Measurements from ENCODE around the gene NKD2.

Gene NKD2

DNA sequence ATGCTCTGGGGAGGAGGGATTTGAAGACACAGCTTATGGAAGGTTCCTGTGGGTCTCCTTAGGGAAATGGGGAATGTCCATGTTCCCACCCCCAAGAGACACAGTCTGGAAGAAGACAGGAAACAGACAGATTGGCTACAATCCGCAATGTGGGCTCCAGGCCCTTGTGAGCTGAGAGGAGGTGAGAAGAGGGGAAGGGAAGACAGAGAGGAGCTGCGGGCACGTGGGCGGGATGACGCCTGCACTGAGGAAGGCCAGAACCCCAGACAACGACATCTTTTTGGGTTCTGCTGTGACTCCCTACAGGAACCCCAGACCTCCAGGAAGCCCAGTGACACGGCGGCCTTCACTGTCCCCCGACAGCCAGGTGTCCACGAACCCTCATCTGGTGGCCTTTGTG lies 29.9 kb upstream of the NKD2 start:
- DNase-seq (ENCODE audit: low spot score): no peak

- no peak for DNase-seq (ENCODE audit: low spot score)
Measured at GRCh38 chr5:979100-979817, 29.3 kb upstream of the NKD2 start.

DNA sequence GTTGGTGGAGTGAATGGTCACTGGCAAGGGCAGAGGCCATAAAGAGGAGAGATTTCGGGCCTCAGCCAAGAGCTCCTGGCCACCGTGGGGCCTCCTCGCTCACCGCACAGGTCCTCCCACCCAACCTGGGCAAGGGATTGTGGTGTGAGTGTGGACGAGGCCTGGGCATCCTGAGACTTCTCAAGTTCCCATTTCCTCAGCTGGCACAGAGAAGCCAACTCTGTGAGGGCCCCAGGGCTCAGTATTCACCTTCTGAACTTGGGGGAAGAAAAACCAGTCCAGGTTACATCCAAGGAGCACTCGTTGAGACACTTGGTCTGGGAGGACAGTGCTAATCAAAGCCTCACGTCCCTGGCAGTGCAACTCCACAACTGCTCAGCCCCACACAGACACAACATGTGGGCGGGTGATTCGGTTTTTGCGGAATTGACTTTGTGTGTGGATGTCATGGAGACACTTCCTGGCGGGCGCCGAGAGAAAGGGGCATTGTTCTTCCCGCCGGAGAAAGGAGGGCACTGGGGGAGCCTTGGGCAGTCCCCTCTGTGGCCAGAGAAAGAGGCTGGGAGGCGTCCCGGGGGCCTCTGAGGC lies 28.5 kb upstream of the NKD2 start:
- DNase-seq (ENCODE audit: low spot score): peak; percentile 86

DNA sequence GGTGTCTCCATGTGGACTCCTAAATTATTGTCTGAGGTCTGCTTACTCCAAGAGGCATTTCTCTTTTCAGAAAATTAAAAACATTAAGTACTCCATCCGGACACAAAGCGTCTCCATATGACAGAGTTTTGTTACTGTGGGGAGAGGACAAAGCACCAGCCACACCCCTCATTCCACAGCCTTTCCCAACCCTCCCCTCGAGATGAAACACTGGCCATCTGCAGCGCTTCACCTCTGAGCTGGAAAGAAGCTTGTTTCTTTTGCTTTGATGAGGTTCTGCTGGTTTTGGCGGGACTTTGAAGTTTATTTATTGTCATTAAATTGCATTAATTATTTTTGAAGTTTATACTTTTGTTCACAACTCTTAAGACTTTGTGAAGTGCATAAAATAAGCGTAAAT lies 27.6 kb upstream of the NKD2 start:
- no peak for DNase-seq (ENCODE audit: low spot score)

DNA sequence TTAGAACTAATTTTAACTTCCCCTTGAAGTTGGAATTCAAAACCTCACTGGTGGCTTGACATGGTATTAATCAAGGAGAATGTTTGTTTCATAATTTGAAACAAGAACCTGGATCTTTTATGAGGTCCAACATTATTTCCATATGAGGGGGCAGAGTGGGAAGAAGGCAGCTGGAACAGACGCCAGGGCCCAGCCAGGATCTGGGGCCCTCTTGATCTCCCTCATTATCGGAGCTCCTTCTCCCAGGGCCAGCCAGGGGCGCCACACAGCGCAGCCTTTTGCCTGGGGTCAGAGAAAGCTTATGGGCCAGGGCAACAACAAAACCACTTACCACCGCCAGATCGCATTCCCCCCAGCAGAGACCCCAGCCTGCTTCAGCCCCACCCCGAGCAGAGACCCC lies 27.1 kb upstream of the NKD2 start:
- DNase-seq (ENCODE audit: low spot score): no peak

DNA sequence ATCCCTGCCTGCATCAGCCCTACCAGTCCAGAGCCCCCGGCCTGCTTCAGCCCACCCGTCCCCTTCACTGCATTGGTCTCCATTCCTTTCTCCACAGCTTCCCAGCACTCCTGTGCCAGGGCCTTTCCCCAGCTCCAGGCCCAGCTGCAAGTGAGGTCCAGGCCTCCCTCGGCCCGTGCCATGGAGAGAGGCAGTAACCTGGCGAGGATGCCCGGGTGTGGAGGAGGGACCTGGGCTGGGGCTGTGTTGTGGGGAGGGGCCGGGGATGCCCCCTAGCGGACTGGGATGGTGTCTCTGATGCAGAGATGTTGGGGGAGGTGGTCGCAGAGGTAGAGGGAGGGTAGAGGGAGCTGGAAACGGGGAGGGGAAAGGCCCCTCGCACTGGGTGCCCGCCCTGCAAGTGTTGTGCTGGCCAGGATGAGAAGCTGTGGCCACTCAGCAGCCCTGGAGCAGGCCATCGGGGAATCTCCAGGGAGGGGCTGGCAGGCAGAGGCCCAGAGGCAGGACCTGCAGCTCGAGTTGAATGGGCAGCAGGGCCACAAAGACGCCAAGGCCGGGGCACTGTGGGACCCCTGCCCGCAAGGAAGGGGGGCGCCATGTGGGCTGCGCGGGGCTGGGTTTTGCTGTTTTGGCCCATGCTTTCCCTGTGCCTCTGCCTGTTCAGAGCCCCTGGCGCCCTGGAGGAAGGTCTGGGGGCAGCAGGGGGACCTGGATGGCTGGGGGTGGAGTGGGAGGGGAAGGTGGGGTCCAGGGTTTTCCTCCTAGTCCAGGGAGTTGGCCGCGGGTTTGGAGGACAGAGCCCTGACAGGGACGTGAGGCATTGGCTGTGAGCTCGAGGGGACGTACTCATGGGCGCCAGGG lies 26.0 kb upstream of the NKD2 start:
- no peak for DNase-seq (ENCODE audit: low spot score)

GRCh38 chr5:983238-983524 lies 25.4 kb upstream of the NKD2 start:
- DNase-seq (ENCODE audit: low spot score): no peak

- no peak for DNase-seq (ENCODE audit: low spot score)
Measured at GRCh38 chr5:983568-983967, 25.0 kb upstream of the NKD2 start.

DNA sequence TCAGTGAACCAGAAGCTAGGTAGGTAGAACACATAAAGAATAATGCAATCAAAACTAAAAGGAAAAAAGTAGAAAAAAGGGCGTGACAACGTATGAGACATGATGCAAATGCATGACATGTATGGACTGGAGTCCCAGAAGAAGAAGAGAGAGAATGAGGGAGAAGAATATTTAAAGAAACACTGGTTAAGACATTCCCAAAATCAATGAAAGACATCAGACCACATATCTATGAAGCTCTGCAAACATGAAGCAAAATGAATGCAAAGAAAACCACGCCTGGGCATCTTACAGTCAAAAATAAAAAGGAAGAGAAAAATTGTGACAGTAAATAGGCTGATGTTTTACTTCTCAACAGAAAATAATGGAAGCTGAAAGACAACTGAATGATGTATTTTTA lies 23.8 kb upstream of the NKD2 start:
- DNase-seq (ENCODE audit: low spot score): no peak

- no peak for DNase-seq (ENCODE audit: low spot score)
Measured at GRCh38 chr5:987761-988160, 20.8 kb upstream of the NKD2 start.

- DNase-seq (ENCODE audit: low spot score): no peak
Measured at GRCh38 chr5:988322-988721, 20.3 kb upstream of the NKD2 start.

DNA sequence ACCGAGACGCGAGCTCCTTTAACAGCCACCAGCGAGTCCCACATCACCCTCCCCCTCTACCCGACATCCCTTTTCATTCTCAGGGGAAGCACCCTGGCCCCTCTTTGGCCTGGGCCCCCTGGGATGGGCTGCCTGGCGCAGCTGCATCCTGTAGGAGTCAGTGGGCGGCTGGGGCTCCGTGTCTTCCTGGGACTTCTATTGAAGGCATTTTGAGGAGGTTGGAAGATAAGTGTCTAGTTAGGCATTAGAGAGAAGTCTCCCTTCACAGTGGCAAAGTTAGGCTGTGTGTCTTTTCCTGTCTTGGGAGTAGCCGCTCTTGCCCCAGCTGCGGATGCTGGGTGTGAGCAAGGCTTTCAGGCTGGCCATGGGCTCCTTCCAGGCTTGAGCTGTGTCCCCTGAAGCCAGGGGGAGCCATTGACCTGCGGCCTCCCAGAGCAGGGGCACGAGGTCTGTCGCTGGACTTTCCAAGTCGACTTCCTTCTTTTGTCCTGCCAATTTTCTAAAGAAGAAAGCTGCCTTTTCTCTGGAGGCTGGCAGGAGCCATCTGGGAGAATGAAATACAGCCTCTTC lies 18.6 kb upstream of the NKD2 start:
- no peak for DNase-seq (ENCODE audit: low spot score)

- DNase-seq (ENCODE audit: low spot score): no peak
Measured at GRCh38 chr5:991472-992267, 16.9 kb upstream of the NKD2 start.

DNA sequence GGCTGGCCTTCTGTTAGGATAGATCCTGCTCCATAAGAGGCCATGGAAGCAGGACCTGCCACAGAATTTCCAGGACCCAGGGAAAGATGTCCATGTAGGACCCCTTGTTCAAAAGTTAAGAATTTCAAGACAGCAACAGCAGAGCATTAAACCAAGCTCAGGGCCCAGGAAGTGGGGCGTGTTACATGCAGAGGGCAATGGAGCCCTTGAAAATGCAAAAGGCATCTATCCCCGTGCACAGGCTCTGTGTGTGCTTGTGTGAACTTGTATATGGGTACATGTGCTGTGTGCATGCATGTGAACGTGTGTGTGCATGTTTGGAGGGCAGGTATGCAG lies 14.4 kb upstream of the NKD2 start:
- DNase-seq (ENCODE audit: low spot score): no peak

GRCh38 chr5:994821-995220 lies 13.8 kb upstream of the NKD2 start:
- DNase-seq (ENCODE audit: low spot score): no peak

DNA sequence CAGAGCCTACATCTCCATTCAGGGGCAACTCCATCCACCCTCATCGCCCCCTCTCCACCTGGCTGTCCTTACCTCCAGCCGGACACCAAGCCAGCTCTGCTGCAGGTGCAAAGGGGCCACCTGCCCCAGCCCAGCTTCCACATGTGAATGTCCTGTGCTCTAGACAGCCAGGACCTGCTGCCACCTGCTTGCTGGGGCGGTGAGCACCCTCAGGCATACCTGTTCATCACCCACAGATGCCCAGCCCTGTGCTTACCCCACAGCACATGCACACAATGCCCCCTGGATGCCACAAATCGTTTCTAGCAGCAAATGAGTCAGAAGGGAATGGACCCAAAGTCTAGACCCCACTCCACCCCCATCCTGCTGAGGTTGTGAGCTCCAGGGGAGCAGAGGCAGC lies 13.3 kb upstream of the NKD2 start:
- DNase-seq (ENCODE audit: low spot score): no peak

- DNase-seq (ENCODE audit: low spot score): no peak
Measured at GRCh38 chr5:997001-997474, 11.6 kb upstream of the NKD2 start.

DNA sequence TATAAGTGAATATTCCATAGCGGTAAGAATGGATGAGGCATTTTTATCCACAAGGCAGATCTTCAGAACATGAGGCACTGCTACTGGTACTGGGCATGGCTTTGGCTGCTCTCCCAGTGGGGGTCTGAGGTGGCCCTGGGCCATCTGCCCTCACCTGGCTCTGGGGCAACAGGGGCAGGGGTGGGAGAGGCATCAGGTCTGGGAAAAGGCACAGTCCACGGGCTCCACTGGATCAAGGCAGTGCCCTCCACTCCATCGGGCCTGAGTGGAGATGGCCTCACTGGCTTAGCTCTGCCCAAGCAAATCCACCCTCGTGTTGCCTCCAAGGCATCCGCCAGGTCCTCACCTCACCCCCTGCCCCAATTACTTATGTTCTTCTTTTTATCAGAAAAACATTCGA lies 10.9 kb upstream of the NKD2 start:
- no peak for DNase-seq (ENCODE audit: low spot score)

DNA sequence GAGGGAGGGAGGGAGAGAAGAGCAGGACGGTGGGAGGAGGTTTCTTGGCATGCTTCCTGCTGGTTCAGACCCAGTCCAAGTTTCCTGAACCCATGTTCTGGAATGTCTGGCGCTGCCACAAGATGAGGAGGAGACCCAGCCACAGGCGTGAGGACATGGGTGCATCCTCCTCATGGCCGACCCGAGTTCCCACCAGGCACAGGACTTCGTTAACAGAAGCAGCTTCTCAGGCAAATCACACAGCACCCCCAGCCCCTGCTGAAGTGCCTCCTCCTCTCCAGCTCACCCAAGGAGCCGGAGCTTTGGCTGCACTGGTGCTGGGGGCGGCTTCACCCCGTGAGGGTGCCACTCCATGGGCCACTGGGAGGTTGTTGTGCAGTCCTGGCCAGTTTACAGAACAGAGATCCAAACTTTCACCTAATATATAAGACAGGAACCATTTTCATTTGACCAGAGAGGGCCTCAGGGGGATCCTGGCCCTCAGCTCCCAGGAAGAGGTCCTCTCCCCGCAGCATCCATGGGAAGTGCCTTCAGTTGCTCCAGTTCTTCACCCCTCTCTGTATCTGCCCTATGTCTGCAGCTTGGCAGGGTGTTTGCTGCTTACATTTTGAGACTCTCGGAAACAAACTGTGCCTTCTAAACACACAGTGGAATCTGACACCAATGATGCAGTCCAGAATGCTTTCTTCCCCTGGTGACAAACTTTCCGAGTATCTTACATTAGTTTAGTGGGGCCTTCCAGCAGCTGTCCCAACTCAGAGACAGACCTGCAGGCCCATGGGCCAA lies 10.2 kb upstream of the NKD2 start:
- DNase-seq (ENCODE audit: low spot score): no peak

DNA sequence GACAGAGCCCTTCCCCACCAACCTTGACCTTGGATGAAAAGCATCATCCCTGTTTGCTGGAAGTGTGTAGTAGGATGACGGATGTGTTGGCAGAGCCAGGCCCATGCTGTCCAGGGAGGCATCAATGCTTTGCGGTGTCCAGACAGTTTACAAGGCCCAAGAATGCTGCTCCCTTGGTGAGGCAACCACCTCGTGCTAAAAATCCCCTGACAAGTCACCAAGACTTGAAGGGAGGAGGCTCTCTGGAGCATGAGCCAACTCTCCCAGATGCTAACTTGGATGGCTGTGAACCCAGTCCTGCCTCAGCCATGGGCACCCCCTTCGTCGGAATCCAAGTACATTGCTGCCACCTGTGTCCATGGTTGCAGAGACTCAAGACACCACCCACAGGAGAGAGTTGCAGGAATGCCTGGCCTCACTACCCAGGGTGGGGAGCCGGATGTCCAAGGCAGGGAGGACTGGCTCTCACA lies 9.5 kb upstream of the NKD2 start:
- DNase-seq (ENCODE audit: low spot score): no peak

DNA sequence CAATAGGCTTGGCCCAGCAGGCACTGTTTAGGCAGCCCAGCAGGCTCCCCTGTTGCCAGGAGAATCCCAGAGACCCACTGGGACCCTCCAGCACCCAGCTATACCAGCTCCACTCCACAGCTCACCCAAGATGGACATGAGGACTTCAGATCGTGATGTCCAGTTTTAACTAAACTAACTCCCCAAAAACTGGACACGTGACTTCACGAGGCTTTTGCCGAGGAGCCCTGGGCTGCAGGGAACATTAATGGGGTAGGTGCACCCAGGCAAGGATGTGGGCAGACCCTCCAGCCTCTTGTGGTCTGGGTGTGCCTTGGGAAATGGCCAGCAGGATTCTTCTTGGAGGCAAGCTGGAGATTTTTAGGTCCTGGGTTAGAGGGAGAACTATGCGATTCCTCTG lies 8.9 kb upstream of the NKD2 start:
- DNase-seq (ENCODE audit: low spot score): no peak
